Astrocyte of the spinal cord (primary cell): Measurements from ENCODE around the gene EDIL3.
A peak's percentile ranks its signal among the peaks of the same experiment; 100 is the strongest.

Experiments
- DNase-seq: peaks from one replicate; pipeline ENCODE4 v3.0.0; 2011; ENCODE audit warnings: low read depth, low spot score
- H3K4me3 ChIP-seq: 2 replicates; pipeline ENCODE4 v1.5.1; 2011; ENCODE audit warnings: low read depth, mild to moderate bottlenecking, low read length, moderate library complexity
- in situ Hi-C: cut with HindIII; loops from 2 replicates; pipeline ENCODE4 v1.10.0; 2017; ENCODE audit warnings: low sequenced_read_pairs
- TF ChIP-seq, protein P1 (sequence below): IDR thresholded peaks from 2 replicates; pipeline ENCODE4 v1.5.1; 2012; ENCODE audit warnings: low read depth, mild to moderate bottlenecking, low read length, inconsistent platforms

Gene EDIL3

DNA sequence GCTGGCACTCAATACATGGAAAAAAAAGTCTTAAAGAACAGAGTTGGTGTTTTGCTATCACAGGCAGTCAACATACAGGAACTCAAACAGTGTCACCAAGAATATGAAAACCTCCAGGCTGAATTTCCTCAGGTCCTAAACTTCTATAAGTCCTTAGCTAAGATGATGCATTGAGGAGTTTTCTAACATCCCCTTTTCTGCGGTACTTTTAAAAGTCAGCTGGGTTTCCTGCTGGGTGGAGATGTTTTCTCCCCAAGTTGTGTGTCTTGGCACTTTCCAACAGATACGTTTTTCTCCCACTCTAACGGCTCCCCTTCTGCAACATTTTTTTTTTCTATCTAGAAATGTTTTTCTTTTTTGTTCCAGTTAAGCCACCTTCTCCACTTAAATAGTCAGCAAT is 419.2 kb downstream of the EDIL3 start:
- no peak overlapping the region for H3K4me3 ChIP-seq
- in situ Hi-C loops: no loop called here
- TF ChIP-seq, protein P1, sequence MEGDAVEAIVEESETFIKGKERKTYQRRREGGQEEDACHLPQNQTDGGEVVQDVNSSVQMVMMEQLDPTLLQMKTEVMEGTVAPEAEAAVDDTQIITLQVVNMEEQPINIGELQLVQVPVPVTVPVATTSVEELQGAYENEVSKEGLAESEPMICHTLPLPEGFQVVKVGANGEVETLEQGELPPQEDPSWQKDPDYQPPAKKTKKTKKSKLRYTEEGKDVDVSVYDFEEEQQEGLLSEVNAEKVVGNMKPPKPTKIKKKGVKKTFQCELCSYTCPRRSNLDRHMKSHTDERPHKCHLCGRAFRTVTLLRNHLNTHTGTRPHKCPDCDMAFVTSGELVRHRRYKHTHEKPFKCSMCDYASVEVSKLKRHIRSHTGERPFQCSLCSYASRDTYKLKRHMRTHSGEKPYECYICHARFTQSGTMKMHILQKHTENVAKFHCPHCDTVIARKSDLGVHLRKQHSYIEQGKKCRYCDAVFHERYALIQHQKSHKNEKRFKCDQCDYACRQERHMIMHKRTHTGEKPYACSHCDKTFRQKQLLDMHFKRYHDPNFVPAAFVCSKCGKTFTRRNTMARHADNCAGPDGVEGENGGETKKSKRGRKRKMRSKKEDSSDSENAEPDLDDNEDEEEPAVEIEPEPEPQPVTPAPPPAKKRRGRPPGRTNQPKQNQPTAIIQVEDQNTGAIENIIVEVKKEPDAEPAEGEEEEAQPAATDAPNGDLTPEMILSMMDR: no peak
- DNase-seq: peak; percentile 25

DNA sequence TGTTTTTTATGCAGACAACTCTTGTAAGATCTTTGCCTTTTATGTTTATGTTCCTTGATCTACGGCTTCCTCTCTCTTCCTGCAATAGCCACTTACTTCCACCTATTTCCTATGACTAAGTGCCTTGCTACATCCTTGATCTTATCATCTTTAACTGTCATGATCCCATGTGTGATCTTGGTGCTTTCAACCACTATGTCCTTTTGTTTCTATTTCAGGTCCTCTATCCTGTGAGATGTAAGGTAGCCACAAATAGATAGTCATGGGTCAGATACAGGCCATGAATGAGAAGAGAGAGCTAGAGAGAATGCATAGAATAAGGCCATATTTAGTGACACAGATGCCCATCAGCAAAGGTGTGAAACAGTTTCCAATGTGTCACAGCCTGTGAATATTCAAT is 420.4 kb downstream of the EDIL3 start:
- in situ Hi-C loops: no loop called here
- DNase-seq: no peak
- no peak overlapping the region for H3K4me3 ChIP-seq
- TF ChIP-seq, protein P1: no peak

DNA sequence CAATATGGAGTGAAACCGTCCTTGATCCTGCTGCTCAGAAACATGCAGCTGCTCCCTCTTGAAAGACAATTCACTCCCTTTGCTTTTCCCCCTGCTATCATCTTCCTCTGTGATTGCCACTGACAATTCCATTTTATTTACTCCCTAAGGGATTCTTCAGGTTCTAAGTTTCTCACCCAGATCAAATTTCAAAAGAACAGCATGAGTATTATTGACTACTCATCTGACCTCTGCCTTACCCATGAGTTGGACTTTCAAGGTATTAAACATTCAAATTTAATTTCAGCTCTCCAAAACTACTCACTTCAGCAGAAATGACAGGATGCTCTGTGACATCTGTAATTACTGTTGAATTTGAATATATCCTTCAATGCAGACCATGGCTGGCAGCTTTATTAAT is 427.5 kb downstream of the EDIL3 start:
- TF ChIP-seq, protein P1: no peak
- DNase-seq: peak; percentile 42
- in situ Hi-C loops: no loop called here
- no peak overlapping the region for H3K4me3 ChIP-seq

DNA sequence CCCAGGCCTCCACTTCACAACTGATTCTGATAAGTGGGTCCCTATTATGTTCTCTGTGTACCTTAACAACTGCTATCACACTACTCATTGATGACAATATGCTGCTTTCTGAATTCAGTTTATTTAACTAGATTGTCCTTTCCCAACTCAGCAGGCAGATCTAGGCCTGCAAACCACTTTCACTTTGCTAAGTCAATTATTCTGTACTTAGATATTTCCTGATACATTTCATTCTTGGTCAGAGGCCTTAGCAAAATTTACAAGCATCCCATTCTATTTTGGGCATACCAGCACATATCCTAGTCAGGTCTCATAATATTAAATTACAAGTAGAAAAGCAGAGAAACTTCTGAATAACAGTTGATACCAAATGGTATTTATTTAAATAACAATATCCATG is 428.3 kb downstream of the EDIL3 start:
- in situ Hi-C loops: no loop called here
- DNase-seq: peak; percentile 61
- TF ChIP-seq, protein P1: no peak
- H3K4me3 ChIP-seq: no peak overlapping the region

DNA sequence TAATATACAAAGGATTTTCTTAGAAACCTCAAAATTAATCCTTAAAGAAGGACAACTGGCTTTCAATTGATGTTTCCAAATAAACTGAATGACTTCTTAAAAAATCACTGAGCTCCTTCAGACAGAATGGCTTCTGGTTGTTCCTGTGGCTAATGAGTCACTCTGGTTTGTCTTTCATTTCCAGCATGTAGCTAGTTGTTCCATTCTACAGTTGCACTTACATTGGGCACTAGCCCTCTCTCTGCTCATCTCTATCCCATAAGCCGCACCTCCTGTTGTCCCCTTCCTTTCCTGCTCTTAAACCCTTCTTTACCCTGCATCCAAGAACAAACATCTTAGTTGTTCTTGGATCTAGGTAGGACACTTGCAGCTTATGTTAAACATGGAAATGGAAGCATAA is 428.8 kb downstream of the EDIL3 start:
- no peak overlapping the region for H3K4me3 ChIP-seq
- in situ Hi-C loops: no loop called here
- TF ChIP-seq, protein P1: no peak
- peak; percentile 83 for DNase-seq

DNA sequence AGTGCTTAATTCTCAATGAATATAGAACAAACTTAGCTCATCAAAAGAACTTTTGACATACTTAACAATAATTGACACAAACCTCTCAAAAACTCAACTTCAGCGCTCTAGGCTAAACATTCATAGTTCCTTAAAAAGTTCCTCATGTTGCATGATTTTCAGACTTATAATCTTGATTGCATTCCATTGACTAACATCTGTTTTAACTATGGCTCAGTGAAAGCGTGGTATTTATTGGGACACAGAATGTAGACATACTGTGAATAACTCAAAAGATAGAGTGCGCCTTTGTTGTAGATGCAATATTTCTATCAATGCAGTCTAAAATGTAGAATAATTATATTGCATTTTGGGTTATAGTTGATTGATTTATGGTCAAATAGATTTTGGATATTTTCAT is 436.9 kb downstream of the EDIL3 start:
- in situ Hi-C loops: no loop called here
- DNase-seq: no peak

More for the DNA sequence above, 436.9 kb downstream of the EDIL3 start:
- no peak overlapping the region for H3K4me3 ChIP-seq
- TF ChIP-seq, protein P1: no peak
